Left cardiac atrium (tissue), 4 donors: Measurements from ENCODE around the gene SRRM3. TPM values are rescaled to one million over a fixed set of nuclear protein-coding genes. Genes with fewer than 3 reads are reported as not detected.
A peak's percentile ranks its signal among the peaks of the same experiment; 100 is the strongest.
"Not testable (repeated sequence)": the region's sequence is repeated elsewhere in the genome, so short reads cannot be mapped to it uniquely, and the experiment has no call there.

Source experiments
- ATAC-seq, 2 donors: fragments of 200-7000 bp; cut with Tn5 transposase; one replicate each; pipeline ENCODE4 v1.9.1; 2020; ENCODE audit warnings: mild to moderate bottlenecking in 2 of 2, moderate library complexity in 2 of 2
- DNase-seq: peaks from one replicate; pipeline ENCODE4 v3.0.0-alpha.2; 2020
- intact Hi-C, 2 donors: fragments of 100-400 bp; cut with DNase I; formaldehyde crosslinking; loops; one replicate each; pipeline versions ENCODE4 v1.14.1 to v1.15.1; 2022 to 2023
- total RNA-seq, 2 donors: library from RNA; stranded (reverse); fragmentation: NEBNext Ultra II Directional; extraction: Animal tissue kit (Norgen Biotek cat#: 25700); gene quantifications; one replicate each; pipeline ENCODE4 v1.2.1, GENCODE V29; 2021
- donor health status: DM: no; HTN: yes; CAD: no.
- donor health status: DM: no; HTN: yes; CAD: no; lungs with severe emphysema.
- donor health status: DM: yes; HTN: yes; CAD: no.
- donor health status: Dilated cardiomyopathy.

The SRRM3 gene
- total RNA-seq, 2 donors from 2014 or later = 19.7 to 27.4 TPM

DNA sequence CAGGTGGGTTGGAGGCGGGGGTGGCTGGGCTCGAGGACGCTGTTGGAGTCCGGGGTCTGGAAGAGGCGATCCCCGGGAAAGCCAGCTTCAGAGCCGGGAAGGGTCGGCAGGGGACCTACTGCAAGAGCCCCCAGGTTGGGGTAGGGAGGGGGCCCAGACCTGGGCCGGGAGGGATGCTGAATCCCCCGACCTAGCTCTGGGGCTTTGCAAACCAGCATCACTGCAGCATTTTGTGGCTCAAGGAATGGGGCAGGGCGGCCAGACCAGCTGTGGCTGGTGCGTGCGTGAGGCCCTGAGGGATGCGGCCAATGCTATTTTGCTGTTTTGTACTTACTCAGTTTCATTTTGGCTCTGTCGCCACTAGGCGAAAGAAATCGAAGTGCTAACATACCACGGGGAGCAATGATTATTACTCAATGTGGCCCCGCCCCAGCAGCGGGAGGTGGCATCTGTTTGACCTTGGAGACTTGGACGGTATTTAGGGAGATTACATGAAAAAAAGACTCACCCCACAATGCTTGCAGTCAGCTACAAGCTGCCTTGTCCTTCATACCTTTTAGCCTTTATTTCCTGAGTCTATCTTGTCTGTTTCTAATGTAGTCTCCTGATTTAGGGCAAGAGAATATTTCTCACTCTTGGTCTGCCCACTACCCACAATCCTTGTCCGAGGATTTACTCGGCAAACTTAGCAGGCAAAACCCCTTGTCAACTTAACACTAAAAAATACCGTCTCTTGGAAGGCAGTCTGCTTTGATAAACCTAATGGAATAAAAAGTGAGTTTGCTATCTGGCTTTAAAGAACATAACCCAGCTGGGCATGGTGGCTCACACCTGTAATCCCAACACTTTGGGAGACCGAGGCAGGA lies 117.0 kb downstream of the SRRM3 start:
- ATAC-seq (peak; percentile 53 to 65), DNase-seq (peak; percentile 83)
- intact Hi-C loops = loop anchor here (2.0 kb wide), 1 partner anchor 40 kb away; the partner anchor contains the start of gene YWHAG (in 2 of the 2)

DNA sequence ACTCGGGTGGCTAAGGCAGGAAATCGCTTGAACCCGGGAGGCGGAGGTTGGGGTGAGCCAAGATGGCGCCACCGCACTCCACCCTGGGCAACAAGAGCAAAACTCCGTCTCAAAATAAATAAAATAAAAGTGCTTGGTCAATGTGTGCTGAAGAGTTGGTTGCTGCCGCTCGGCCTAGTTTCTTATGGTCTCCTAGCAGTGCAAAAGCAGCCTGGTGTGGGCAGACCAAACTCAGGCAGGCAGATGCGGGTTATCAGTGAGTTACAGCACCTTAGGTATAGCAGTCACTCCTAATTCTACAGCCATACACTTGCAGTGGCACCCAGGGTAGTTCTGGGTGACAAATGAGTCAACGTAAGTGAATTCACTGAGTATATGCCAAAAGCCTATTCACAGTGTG lies 123.4 kb downstream of the SRRM3 start:
- intact Hi-C loops = no loop called here
- DNase-seq = no peak

DNA sequence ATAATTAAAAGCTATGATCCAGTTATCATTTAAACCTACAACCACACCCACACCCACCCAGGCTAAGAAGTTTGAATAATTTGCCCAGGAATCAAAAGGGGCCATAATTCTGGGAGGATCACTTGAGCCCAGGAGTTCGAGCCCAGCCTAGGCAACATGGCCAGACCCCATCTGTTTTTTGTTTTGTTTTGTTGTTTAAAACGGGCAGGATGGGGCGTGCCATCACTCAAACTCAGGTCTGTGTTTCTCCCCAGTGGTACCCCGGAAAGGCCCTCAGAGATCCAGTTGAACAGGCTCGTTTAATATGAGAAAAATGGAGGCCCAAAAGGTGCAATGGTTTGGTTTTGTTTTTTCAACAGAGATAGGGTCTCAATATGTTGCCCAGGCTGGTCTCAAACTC lies 124.1 kb downstream of the SRRM3 start:
- ATAC-seq (no peak), DNase-seq (no peak)
- intact Hi-C loops = no loop called here

More for the DNA sequence above, 123.4 kb downstream of the SRRM3 start:
- no peak for ATAC-seq

DNA sequence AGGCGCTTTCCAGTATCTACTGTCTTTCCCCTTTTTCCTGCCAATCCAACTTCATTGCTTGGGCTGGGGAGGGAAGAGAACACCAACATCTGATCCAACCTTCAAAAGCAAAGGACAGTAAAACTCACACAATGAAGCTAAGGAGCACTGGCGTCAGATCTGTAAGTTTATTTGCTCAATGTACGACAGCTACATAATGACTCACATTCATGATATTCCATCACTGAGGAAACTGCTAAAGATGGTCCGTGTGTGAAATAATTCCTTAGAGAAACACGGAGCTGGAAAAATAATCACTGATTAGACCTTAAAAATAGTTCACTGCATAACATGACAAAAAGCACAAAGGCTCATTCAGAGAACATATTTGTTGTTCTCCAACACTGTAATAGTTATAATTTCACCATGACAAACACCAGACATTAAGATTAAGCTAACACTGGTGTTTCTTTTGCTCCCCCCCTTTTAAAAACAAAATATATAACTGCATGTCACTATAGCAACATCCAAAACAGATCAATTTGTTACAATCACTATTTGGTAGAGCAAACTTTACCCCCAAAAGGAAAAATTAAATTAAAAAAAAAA lies 125.0 kb downstream of the SRRM3 start:
- no peak for DNase-seq

DNA sequence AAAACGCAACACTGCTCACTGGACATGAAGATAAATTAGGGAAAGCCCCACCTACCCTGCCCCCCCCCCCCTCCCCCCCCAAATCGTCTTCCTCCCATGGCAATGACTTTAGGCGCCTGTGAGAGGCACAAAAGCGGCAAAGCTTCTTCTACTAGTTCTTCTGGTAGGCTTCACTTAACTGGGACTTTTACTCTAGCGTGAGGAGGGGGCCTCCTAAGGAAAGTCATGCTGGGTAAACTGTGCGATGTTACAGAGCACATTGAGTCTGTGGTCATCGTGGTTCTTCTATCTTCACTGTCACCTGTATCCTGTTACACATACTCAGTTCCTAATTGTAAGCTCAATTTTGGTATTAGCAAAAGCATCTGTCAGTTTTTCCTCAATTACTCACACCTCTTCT lies 125.9 kb downstream of the SRRM3 start:
- intact Hi-C loops = no loop called here
- DNase-seq (no peak), ATAC-seq (no peak)

More for the DNA sequence above, 125.0 kb downstream of the SRRM3 start:
- intact Hi-C loops = no loop called here
- ATAC-seq = no peak

DNA sequence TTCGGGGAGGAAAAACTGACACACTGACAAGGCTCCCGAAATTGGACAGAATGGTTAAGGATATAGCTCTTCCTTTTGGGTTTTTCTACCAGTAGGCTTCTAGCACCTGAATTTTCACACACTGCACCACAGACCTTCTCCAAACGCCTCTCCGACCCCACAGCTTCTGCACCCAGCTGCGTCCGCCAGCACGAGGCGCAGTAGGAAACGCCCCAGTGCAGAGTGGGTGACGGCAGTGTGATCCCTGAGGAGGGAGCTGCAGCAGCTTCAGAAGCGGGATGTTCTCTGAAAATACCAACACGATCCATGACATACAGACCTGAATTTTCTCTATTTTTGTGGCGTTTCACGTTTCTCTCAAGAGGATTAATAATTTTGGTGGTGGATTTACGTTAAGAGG lies 126.7 kb downstream of the SRRM3 start:
- ATAC-seq = no peak
- intact Hi-C loops = no loop called here
- DNase-seq = no peak

DNA sequence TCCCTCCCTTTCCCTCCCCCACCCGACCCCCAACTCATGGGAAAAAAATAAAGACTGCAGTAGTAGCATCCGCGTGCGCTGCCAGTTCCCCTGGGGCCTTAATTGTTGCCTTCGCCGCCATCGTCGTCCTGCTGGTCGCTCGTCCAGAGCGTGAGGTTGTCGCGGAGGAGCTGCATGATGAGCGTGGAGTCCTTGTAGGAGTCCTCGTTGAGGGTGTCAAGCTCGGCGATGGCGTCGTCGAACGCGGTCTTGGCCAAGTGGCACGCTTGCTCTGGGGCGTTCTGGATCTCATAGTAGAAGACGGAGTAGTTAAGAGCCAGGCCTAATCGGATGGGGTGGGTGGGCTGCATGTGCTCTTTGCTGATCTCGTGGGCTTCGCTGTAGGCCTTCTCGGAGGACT lies 127.8 kb downstream of the SRRM3 start:
- ATAC-seq = no peak
- no peak for DNase-seq
- intact Hi-C loops = no loop called here

DNA sequence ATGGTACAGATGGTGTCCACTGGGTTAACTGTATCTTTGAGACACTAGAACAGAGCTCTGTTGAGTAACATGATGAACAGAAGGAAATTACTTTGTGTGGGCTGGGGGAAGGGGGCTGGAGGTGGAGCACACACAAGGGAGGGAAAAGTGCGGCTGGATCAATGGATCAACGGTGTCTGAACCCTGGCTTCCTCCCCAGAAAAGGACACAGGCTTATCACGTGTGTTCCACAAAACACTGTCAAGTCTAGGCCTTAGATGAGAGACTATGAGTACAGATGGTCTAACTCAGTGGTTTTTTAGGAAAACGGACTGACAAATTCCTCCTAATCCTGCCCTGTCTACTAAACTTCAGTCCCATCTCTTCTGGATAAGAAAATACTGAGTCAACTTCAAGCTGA lies 128.6 kb downstream of the SRRM3 start:
- intact Hi-C loops = no loop called here
- DNase-seq = no peak
- ATAC-seq = no peak

DNA sequence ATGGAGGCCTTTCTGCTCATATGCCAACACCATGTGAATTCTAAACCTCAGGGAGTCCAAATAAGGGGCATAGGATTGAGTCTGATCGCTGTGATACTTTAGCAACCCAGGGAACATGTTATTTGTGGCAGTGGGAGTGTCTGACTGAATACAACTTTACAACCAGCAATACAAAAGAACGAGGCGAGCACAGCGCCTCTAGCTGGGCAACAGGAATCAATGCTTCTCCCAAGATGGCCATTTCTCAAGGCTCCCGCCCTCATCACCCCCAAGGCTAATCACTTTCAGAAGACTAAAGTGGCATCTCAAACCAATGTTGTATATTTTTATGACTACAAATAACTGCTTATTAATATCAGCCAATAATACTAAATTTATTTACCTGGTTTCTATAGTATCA lies 129.0 kb downstream of the SRRM3 start:
- intact Hi-C loops = no loop called here
- DNase-seq (no peak), ATAC-seq (no peak)

DNA sequence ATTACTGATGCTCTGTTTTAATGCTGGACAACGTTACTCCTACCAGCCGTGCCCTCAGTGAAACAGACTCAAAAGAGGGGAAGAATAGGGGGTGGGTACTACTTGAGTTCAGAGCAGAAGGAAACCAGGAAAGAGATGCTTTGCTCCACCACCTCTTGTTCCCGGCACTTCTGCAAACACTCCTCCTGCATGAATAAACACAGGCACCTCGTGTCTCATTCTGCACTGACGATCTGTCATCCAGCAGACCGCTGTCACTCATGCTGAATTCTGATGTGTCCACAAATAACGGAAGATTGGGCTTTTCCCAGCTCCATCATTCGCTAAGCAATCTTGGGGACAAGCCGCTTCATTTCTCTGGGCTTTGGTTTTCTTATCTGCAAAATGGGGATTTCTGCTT lies 130.4 kb downstream of the SRRM3 start:
- intact Hi-C loops = no loop called here
- ATAC-seq = no peak
- no peak for DNase-seq

DNA sequence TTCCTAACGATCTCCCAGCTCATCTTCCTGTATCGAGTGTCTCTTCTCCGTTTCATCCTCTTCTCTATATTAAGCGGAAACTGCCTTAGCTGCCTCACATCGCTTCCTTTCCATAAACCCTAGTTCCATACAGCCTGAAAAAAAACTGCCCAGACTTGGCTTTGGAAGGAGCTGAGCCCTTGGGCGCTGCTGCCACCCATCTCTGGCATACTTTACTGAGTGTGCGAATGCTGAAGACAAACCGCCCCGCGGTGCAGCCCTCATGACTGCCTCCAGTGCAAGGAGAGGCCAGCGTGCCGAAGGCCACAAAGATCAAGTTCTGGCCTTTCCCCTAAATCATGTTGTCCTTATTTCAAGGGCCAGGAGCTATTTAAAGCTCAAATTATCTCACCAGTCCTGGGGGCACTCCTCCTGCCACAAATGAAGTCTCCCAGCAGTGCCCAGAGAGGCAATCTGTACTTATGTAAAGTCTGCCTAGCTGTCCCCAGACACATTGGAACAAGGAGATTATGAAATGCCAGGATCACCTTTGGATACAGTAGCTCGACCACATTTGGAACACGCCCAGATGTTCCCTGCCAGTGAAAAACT lies 131.9 kb downstream of the SRRM3 start:
- intact Hi-C loops = no loop called here
- DNase-seq (peak; percentile 77), ATAC-seq (peak; percentile 83 to 89)

DNA sequence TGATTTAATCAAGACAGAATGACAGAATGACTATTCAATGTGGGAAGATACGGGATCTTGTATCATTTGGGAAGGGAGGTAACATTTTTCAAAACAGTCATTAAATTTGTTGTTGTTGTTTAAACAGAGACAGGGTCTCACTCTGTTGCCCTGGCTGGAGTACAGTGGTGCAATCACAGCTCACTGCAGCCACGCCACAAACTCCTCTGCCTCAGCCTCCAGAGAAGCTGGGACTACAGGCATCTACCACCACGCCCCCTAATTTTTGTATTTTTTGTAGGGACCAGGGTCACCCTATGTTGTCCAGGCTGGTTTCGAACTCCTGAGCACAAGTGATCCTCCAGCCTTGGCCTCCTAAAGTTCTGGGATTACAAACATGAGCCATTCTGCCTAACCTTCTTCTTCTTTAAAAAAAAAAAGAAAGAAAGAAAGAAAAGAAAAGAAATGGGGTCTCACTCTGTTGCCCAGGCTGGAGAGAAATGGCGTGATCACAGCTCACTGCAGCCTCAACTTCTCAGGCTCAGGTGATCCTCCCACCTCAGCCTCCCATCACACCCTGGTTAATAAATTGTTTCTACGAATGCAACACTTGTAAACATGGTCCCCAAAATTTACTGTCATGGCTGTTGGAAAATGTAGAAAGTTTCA lies 132.7 kb downstream of the SRRM3 start:
- intact Hi-C loops = no loop called here
- DNase-seq = no peak
- no peak for ATAC-seq

DNA sequence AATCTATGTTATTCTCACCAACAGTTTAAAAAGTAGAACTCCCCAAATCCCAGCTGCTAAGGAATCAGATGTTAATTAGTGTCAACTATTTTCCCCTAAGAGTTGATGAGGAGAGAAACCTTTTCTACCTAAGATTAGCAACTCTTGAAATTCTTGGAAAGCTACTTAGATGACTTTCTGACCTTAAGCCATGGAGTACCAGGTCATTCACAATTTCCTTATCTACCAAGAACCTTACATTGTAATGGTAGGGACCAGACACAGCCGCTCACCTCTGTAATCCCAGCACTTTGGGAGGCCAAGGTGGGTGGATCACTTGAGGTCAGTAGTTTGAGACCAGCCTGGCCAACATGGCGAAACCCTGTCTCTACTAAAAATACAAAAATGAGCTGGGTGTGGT lies 133.7 kb downstream of the SRRM3 start:
- ATAC-seq, DNase-seq, intact Hi-C loops: not testable (repeated sequence)

DNA sequence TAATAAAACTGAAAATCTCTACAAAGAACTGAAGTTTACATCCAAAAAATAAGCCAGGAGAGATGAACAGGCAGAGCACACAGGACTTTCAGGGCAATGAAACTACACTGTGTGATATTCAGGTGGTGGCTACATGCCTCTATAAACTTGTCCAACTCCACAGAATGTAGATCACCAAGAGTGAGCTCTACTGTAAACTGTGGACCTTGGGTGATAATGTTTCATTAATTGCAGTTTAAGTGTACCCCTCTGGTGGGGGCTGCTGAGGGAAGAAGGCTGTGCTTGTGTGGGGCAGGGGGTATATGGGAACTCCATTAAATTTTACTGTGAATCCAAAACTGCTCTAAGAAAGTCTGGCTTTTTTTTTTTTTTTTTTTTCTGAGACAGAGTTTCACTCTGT lies 134.4 kb downstream of the SRRM3 start:
- DNase-seq (no peak), ATAC-seq (no peak)
- intact Hi-C loops = no loop called here

Other genes with a start within 250 kb of the SRRM3 start
- gene TMEM120A, start 207.3 kb upstream of the SRRM3 start, total RNA-seq = 10 to 100 TPM; 63.5 to 98.3 TPM
- gene STYXL1, start 153.9 kb upstream of the SRRM3 start, total RNA-seq = 10 to 100 TPM in 1 of 2 donors, 1 to 10 TPM in 1; 8.2 to 24.1 TPM
- gene MDH2, start 153.8 kb upstream of the SRRM3 start, total RNA-seq = 100 to 1,000 TPM; 339 to 374 TPM
- gene HSPB1, start 100.8 kb downstream of the SRRM3 start, total RNA-seq = 1,000 to 10,000 TPM; 1,191 to 2,127 TPM
- gene YWHAG, start 157.1 kb downstream of the SRRM3 start, total RNA-seq = 100 to 1,000 TPM; 218 to 253 TPM
- 1 to 10 TPM in 1 of 2 donors, under 1 TPM in 1; 0.55 to 1.4 TPM for gene SSC4D, start 207.8 kb downstream of the SRRM3 start, total RNA-seq
- gene ZP3, start 223.1 kb downstream of the SRRM3 start, total RNA-seq = under 1 TPM in 1 of 2 donors, not detected in 1; 0.76 TPM